ENCODE results near the gene SLC29A3. TPM values are rescaled to one million over a fixed set of nuclear protein-coding genes. Genes with fewer than 3 reads are reported as not detected.
A peak's percentile ranks its signal among the peaks of the same experiment; 100 is the strongest.

The SLC29A3 gene
- polyA plus RNA-seq, 6 donors from 2014 or later, result 4.3 to 14.5 (median 5.4) TPM

DNA sequence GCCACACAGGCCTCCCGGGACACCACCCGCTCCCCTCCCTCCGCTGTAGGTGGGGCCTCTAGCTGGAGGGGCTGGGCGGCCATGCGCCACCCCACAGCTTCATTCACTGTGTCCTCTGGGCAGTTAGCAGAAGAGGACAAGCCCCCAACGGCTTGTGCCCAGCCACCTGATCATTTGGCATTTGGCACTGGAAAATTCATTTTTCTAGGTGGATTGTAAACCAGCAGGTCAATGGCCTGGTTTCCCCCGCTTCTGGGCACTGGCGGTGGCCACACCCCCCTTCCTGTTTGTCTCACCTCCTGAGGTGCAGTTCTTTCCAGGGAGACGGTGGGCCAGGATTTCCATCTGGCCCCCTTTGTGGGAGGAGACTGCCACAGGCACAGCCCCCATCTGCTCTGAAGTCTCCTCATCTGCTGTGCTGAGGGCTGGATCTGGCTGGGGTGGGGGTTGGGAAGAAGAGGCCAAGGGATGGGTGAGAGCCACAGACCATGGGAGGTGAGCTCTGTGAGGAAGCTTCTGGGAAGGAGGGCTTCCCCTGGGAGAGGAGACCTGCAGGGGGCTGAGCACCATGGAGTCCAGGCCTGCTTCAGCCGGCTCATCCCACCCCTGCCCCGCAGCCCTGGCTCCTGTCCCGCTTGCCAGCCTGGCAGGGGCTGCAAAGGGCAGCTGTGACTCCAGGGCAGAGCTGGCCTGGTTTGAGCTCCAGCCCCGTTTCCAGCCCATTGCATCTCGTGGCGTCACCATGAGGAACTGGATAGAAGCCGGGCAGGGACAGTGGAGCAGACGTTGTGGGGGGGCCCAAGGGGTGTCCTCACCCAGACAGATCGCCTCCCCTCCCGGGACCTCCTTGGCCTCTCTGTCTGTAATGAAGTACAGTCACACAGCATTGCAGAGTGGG is 40.1 kb upstream of the SLC29A3 start:
- ATAC-seq (ENCODE audit: low read depth in 2 of 2) (no peak), DNase-seq (no peak)
- Mint-ChIP-seq H3K27me3 (no peaks in the 10 kb centered on the region), H3K36me3 (no peaks in the 10 kb centered on the region), H3K4me1 (no peaks in the 10 kb centered on the region), H3K27ac (no peak overlapping the region), H3K9me3 (no peaks in the 10 kb centered on the region), H3K4me3 (no peak overlapping the region)

DNA sequence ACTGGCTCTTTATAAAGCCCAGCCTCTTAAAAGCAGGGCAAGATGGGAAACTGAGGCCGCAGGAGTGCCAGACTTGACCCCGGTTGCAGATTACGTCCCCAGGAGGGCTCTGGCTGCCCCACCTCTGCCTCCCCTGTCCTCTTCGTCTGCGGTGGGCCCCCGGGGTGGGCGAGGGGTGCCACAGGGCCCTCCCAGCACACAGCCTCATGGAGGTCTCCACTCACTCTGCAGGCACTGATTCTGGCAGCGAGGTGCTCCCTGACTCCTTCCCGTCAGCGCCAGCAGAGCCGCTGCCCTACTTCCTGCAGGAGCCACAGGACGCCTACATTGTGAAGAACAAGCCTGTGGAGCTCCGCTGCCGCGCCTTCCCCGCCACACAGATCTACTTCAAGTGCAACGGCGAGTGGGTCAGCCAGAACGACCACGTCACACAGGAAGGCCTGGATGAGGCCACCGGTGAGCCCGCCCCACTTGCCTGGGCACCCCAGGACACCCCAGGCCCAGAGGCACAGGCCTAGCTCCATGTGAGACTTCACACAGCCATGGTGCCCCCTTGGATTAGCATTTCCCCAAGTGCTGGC is 39.4 kb upstream of the SLC29A3 start:
- DNase-seq (no peak), ATAC-seq (ENCODE audit: low read depth in 2 of 2) (no peak)
- Mint-ChIP-seq H3K27me3 (no peaks in the 10 kb centered on the region), H3K36me3 (no peaks in the 10 kb centered on the region), H3K9me3 (no peaks in the 10 kb centered on the region), H3K27ac (no peak overlapping the region), H3K4me3 (no peak overlapping the region), H3K4me1 (peaks cover 0 to 2% (median 0%) of the 10 kb centered on the region in 3 donors)

DNA sequence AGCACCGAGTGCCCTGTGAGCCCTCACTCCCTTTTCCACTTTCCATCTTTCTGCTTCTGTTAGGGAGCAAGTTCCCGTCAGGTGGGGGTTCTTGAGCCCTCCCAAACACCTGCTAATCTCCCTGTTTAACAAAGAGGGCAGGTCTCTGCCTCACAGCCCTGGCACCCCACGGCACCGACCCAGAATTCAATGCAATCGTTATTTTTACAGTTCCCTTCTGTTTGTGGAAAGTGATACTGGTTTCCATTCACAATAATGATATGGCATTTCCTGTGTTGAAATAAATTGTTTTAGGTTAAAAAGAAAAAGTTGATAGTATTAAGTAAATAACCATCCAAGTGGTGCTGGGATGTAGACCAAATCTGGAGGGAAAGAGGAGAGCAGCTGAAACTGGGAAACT is 38.8 kb upstream of the SLC29A3 start:
- Mint-ChIP-seq H3K4me3 (no peak overlapping the region), H3K9me3 (no peaks in the 10 kb centered on the region), H3K27me3 (no peaks in the 10 kb centered on the region), H3K4me1 (peaks cover 0 to 2% (median 0%) of the 10 kb centered on the region in 3 donors), H3K27ac (peak overlapping the region in 1 of 6 donors; percentile 7), H3K36me3 (no peaks in the 10 kb centered on the region)
- DNase-seq, result no peak
- ATAC-seq (ENCODE audit: low read depth in 2 of 2), result no peak

DNA sequence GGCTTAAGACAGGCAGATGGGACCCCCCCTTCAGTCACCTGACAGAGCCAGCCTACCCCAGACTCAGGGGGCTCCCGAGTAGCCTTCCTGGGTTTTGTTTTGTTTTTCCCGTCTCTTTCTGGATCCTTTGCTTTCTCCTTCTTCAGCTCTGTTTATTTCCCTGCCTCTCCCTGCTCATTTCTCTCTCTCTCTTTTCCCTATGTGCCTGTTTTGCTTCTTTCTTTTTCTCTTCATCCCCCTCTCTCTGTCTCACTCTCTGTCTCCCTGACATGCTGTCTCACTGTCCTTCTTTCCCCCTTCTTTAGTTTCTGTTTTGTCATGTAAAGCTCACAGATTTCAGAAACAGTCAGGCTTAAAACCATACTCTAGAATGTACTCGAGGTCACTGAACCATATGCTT is 38.2 kb upstream of the SLC29A3 start:
- H3K36me3 Mint-ChIP-seq, result no peaks in the 10 kb centered on the region
- H3K27ac Mint-ChIP-seq, result peak overlapping the region in 1 of 6 donors; percentile 26
- no peaks in the 10 kb centered on the region for H3K27me3 Mint-ChIP-seq
- H3K9me3 Mint-ChIP-seq, result no peaks in the 10 kb centered on the region
- no peak for DNase-seq
- peaks cover 0 to 2% (median 0%) of the 10 kb centered on the region in 3 donors for H3K4me1 Mint-ChIP-seq
- ATAC-seq (ENCODE audit: low read depth in 2 of 2), result no peak
- no peak overlapping the region for H3K4me3 Mint-ChIP-seq

DNA sequence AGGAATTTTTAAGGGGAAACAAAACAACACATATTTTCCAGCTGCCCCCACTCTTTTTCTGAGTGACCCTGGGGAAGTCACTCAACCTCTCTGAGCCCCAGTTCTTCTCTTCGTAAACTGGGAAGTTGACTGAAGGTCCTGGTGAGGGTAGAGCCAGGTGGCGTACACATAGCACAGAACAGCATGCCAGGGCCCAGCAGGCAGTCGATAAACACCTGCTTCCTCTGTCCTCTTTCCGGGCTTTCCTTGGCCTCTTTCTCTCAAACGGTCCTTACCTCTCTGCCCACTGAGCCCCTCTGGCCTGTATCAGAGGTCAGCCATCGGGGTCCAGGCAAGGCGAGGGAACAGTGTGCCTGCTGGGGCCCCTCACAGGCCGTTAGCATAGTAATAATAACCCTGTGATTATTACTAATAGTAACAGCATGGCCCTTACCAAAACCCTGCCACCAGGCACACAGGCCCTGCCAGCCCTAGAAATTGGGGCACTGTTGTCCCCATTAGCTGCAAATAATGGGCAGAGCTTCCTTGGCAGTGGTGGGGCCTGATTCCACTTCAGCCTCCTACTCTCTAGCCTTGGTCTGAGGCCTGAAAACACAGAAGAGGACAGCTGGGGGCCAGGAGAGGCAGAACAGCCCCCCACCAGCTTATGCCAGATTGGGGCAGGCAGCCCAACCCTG is 37.3 kb upstream of the SLC29A3 start:
- Mint-ChIP-seq H3K27ac (no peak overlapping the region), H3K4me1 (peaks cover 0 to 2% (median 0%) of the 10 kb centered on the region in 3 donors), H3K36me3 (no peaks in the 10 kb centered on the region), H3K4me3 (no peak overlapping the region), H3K9me3 (no peaks in the 10 kb centered on the region), H3K27me3 (no peaks in the 10 kb centered on the region)
- DNase-seq (no peak), ATAC-seq (ENCODE audit: low read depth in 2 of 2) (no peak)

DNA sequence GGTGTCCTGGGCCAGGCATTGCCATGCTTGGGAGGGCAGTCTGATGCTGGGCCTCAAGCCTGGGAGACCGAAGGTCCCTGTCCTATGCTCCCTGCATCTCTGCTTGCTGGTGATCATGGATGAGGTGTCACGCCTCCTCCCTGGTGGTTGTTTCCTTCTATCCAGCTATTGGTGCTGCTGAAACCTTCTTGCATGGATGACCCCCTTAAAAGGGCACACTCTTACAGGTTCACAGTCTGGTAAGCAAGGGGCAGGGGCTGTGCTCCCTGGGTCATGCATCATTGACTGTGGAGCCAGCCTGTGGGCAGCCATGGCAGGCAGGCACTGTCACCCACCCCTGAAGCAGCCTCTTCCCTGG is 36.8 kb upstream of the SLC29A3 start:
- H3K4me3 Mint-ChIP-seq, result no peak overlapping the region
- H3K27ac Mint-ChIP-seq, result no peak overlapping the region
- no peak for ATAC-seq (ENCODE audit: low read depth in 2 of 2)
- H3K4me1 Mint-ChIP-seq, result peaks cover 0 to 2% (median 0%) of the 10 kb centered on the region in 3 donors
- no peaks in the 10 kb centered on the region for H3K9me3 Mint-ChIP-seq
- no peaks in the 10 kb centered on the region for H3K36me3 Mint-ChIP-seq
- DNase-seq, result no peak
- H3K27me3 Mint-ChIP-seq, result no peaks in the 10 kb centered on the region

DNA sequence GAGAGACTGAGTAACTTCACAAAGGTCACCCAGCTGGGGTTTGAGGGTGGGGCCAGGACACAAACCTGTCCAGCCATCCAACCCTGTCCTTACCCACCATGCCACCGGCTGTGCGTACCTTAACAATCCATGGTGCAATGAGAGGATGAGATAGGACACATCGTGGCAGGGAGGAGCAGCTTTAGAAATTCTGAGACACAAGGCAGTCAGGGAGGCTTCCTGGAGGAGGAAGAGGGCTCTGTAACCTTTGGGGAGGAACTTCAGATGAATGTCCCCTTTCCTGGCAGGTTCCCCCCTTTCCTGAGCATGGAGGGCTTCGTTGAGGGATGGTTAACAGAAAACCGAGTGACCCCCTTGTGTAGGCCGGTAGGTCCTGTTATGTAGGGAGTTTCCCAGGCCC is 35.6 kb upstream of the SLC29A3 start:
- Mint-ChIP-seq H3K9me3 (no peaks in the 10 kb centered on the region), H3K27me3 (no peaks in the 10 kb centered on the region), H3K27ac (peak overlapping the region in 1 of 6 donors; percentile 49), H3K4me3 (no peak overlapping the region), H3K4me1 (peaks cover 0 to 2% (median 0%) of the 10 kb centered on the region in 3 donors), H3K36me3 (no peaks in the 10 kb centered on the region)
- DNase-seq (no peak), ATAC-seq (ENCODE audit: low read depth in 2 of 2) (no peak)

DNA sequence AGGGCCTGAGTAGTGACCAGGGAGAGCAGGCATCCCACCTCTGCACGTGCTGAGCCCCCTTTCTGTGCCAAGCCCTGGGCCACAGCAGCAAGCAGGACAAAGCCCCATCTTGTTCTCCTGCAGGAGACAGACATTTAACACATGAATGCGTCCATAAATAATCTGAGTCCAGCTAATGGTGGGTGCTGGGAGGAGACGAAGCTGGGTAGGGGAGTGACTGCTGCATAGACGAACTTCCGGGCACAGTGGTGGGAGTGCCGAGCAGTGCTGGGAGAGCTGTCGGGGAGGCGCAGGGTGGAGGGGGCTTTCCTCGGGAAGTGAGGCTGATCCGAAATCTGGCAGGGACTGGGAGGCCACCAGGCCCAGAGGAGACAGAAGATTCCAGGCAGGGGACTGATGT is 35.2 kb upstream of the SLC29A3 start:
- Mint-ChIP-seq H3K36me3 (no peaks in the 10 kb centered on the region), H3K9me3 (no peaks in the 10 kb centered on the region), H3K27ac (peak overlapping the region in 3 of 6 donors; percentile 39 to 80 (median 49)), H3K4me1 (peaks cover 0 to 3% (median 0%) of the 10 kb centered on the region in 3 donors), H3K4me3 (no peak overlapping the region), H3K27me3 (peaks cover 0 to under 1% (median 0%) of the 10 kb centered on the region in 3 donors)
- DNase-seq (no peak), ATAC-seq (ENCODE audit: low read depth in 2 of 2) (no peak)

DNA sequence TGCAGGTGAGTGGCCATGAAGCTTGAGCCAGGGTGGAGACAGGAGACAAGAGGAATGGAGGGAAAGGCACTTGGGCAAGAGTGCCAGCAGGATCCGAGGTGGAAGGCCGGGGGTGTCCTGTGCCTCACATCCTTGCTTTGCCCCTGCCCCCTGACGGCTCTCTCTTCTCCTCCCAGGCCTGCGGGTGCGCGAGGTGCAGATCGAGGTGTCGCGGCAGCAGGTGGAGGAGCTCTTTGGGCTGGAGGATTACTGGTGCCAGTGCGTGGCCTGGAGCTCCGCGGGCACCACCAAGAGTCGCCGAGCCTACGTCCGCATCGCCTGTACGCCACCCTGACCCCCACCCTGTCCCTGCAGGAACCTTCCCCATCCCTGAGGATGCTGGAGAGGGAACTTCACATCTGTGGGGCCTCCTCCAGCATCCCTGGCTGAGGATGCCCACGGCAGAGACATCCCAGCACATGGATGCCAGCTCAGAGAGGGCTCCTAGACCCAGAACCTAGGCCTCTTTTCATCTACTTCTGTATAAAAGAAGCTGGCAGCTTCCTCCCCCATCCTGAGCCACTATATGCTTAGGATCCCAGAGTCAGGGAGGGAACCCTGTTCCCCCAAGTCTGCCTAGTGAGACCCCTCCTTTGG is 34.4 kb upstream of the SLC29A3 start:
- ATAC-seq (ENCODE audit: low read depth in 2 of 2) (no peak), DNase-seq (no peak)
- Mint-ChIP-seq H3K9me3 (no peaks in the 10 kb centered on the region), H3K27ac (no peak overlapping the region), H3K4me3 (no peak overlapping the region), H3K4me1 (peaks cover 0 to 5% (median 5%) of the 10 kb centered on the region in 3 donors), H3K27me3 (peaks cover 0 to 8% (median 0%) of the 10 kb centered on the region in 3 donors), H3K36me3 (no peaks in the 10 kb centered on the region)

DNA sequence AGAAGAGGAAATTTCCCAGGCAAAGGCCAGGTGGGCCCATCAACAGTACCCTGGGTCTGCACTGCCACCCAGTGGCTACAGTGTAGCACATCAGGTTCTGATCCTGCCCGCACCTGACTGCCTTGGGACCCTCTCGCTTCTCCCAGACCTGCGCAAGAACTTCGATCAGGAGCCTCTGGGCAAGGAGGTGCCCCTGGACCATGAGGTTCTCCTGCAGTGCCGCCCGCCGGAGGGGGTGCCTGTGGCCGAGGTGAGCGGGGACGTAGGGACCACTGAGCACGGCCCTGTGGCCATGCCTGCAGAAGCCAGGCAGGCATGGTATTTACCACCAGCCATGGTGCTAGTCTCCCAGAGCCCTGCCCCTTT is 33.9 kb upstream of the SLC29A3 start:
- DNase-seq (peak; percentile 12), ATAC-seq (ENCODE audit: low read depth in 2 of 2) (peak in 1 of 2 donors; percentile 51)
- Mint-ChIP-seq H3K9me3 (no peaks in the 10 kb centered on the region), H3K27me3 (peaks cover 0 to 8% (median 0%) of the 10 kb centered on the region in 3 donors), H3K4me3 (no peak overlapping the region), H3K27ac (no peak overlapping the region), H3K36me3 (no peaks in the 10 kb centered on the region), H3K4me1 (peaks cover 0 to 6% (median 5%) of the 10 kb centered on the region in 3 donors)

DNA sequence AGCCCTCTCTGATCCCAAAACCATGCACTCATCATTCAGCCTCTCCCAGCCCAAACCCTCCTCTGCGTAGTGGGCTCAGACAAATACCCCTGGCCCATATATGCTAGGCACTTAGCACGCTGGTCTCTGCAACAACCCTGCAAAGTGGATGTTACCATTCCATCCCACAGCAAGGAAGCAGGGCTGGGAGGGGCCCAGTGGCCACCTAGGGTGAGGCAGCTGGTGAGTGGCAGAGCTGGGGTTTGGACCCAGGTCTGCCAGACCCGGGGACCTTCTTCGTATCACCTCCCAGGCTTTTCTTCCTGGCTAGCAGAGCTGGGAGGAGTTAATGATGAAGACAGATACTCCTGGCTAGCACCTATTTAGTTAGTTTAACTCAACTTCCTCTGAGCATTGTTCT is 33.1 kb upstream of the SLC29A3 start:
- peaks cover 0 to 8% (median 0%) of the 10 kb centered on the region in 3 donors for H3K27me3 Mint-ChIP-seq
- DNase-seq (no peak), ATAC-seq (ENCODE audit: low read depth in 2 of 2) (no peak)
- H3K4me3 Mint-ChIP-seq, result no peak overlapping the region
- peaks cover 0 to 7% (median 6%) of the 10 kb centered on the region in 3 donors for H3K4me1 Mint-ChIP-seq
- no peak overlapping the region for H3K27ac Mint-ChIP-seq
- no peaks in the 10 kb centered on the region for H3K9me3 Mint-ChIP-seq
- H3K36me3 Mint-ChIP-seq, result no peaks in the 10 kb centered on the region

DNA sequence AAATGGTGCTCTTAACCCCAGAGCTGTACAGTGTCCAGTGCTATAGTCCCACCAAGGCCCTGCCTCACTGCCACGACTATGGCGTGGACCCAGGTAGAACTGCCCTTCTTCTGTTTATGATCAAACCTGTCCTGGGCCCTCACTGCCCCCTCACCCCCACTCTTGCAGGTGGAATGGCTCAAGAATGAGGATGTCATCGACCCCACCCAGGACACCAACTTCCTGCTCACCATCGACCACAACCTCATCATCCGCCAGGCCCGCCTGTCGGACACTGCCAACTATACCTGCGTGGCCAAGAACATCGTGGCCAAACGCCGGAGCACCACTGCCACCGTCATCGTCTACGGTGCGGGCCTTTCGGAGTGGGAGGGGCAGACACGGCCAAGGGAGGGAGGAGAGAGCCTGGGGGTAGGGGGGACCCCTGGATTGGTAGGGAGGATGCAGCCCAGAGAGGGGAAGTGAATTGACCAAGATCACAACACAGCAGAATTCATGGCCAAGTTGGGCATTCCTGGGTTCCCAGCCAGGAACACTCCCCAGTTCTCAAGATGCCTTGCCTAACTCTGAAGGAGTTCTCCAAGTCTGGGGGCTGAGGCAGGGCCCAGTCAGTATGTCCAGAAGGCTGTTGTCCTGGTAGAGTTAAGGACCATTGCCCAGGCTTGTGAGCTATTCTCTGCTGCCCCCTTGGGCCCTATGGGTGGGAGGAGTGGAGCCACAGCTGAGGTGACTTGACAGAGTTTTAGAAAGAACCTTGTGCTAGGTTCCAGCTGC is 32.4 kb upstream of the SLC29A3 start:
- Mint-ChIP-seq H3K4me3 (no peak overlapping the region), H3K27ac (no peak overlapping the region), H3K9me3 (no peaks in the 10 kb centered on the region), H3K4me1 (peaks cover 0 to 7% (median 6%) of the 10 kb centered on the region in 3 donors), H3K27me3 (peaks cover 0 to 8% (median 0%) of the 10 kb centered on the region in 3 donors), H3K36me3 (no peaks in the 10 kb centered on the region)
- DNase-seq (no peak), ATAC-seq (ENCODE audit: low read depth in 2 of 2) (no peak)

DNA sequence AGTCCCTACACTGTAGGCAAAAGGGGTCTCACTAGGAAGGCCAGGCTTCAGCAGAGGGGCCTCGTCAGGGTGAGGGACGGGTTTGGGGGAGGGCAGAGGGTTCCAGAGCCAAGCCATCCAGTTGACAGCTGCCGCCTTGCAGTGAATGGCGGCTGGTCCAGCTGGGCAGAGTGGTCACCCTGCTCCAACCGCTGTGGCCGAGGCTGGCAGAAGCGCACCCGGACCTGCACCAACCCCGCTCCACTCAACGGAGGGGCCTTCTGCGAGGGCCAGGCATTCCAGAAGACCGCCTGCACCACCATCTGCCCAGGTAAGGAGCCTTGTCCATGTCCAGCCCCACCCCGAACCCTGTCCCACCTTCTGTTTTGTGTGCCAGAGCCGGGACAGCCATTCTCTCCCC is 31.6 kb upstream of the SLC29A3 start:
- ATAC-seq (ENCODE audit: low read depth in 2 of 2) (no peak), DNase-seq (no peak)
- Mint-ChIP-seq H3K27ac (no peak overlapping the region), H3K36me3 (no peaks in the 10 kb centered on the region), H3K27me3 (peaks cover 0 to 8% (median 0%) of the 10 kb centered on the region in 3 donors), H3K4me1 (peaks cover 0 to 7% (median 6%) of the 10 kb centered on the region in 3 donors), H3K4me3 (no peak overlapping the region), H3K9me3 (no peaks in the 10 kb centered on the region)
